GM18508 (cell line): ENCODE measurements around the gene MYCN.

Experiments
- ATAC-seq: cut with Tn5 transposase; IDR thresholded peaks from one replicate; pipeline ENCODE4 v1.9.1; 2021; ENCODE audit warnings: moderate number of reproducible peaks; ENCODE audit not compliant: insufficient read depth, unreplicated experiment

MYCN gene

DNA sequence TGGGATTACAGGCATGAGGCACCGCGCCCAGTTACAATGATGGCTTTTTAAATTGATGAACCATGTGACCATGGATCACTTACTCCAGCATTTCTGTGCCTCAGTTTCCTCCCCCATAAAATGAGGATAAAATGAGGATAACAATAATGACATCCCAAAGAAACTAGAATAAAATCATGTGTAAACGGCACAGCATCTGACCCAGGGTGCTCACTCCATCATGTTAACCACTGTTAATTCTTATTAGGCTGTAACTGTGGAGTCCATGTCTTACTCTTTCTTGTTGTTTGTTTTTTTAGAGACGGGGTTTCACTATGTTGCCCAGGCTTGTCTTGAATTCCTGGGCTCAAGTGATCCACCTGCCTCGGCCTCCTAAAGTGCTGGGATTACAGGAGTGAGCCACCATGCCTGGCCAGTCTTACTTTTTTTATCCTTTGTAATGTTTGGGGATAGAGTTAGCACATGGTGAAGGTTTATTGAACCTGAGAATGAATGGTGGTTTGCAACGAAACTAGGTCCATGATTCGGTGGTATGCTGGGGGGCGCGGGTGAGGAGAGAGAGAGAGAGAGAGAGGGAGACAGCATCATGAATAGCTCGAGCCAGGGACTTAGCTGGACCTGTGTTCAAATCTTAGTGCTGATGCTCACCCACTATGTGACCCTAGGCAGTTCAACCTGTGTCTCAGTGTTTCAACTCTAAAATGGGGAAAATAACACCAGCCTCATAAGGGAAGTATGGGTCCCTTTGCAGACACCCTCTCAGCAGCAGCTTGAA is 52.3 kb downstream of the MYCN start:
- no peak for ATAC-seq

DNA sequence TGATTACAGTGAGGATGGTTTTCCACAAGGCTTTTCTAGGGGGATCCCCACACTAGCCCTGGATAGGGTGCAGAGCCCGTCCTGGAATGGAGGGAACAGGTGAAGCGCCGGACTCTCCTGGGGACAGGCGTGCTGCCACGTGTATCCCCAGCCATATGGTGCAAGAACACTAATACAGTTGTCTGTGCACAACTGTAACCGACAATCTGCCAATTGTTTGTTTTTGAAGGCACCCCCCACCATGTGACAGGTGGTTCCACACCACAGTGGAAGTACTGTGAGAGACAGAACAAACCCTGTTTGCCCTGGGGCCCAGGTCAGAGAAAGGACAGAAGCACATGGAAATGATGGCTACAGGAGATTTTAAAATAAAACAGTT is 52.9 kb downstream of the MYCN start:
- ATAC-seq: no peak

DNA sequence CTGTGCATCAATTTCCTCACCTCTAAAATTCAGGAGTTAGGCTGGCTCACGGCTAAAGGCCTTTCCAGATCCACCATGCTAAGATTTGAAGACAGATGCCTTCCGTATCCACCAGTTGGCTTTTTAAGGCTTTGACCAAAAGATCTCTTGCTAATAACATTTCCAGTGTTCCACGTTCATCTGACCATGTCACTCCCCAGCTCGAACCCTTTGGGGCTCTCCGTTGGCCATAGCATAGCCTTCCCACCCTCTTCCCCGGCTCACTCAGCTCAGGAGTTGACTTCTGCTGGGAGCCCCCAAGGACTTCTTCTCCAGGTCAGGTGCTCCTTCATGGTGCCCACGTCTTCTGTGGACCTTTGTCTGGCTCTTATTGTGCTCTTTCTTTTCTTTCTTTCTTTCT is 53.3 kb downstream of the MYCN start:
- ATAC-seq: no peak

DNA sequence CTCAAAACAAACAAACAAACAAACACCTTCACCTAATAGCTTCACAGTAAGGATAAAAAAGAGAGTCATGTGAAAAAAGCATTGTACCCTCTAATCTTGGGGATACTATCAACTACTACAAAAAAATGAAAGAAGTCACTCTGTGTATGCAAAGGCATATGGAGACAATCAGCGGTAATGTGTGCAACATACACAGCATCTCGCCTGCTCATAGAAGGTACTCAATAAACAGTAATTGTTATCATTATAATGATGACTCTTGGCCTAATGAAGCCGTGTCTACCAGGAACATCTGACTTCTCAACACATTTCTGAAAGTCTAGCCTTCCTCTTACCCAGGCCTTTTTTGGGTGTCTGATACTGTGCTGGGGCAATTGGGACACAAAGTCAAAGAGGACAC is 55.3 kb downstream of the MYCN start:
- no peak for ATAC-seq
